HCT116 (cell line): Measurements from ENCODE around the gene SH2B2.
"Not testable (repeated sequence)": the region's sequence is repeated elsewhere in the genome, so short reads cannot be mapped to it uniquely, and the experiment has no call there.

Source experiments
- ATF3 ChIP-seq: IDR thresholded peaks from 2 replicates; pipeline ENCODE4 v1.6.1; 2012
- CTCF ChIP-seq, 3 experiments: fragments of 200-600 bp in 1 of 3; sonication (generic) in 1 of 3; IDR thresholded peaks in 2 of 3; conservative IDR thresholded peaks in 1 of 3; 2 replicates each; pipeline ENCODE4 v1.5.1; 2012 to 2017; ENCODE audit warnings: low read depth in 2 of 3, low read length in 2 of 3, antibody characterized with exemption in 1 of 3, borderline replicate concordance in 1 of 3, control low read depth in 1 of 3, mild to moderate bottlenecking in 1 of 3, mixed read lengths in 1 of 3, mixed run types in 1 of 3, moderate library complexity in 1 of 3; ENCODE audit not compliant: insufficient read depth in 1 of 3
- EGR1 ChIP-seq: IDR thresholded peaks from 2 replicates; pipeline ENCODE4 v1.6.1; 2012; ENCODE audit warnings: low read depth
- EZH2 ChIP-seq: fragments of 200-600 bp; sonication (generic); IDR thresholded peaks from 2 replicates; pipeline ENCODE4 v1.6.1; 2017; ENCODE audit warnings: antibody characterized with exemption, mixed run types
- JUND ChIP-seq: IDR thresholded peaks from 2 replicates; pipeline ENCODE4 v1.6.1; 2012
- POLR2A ChIP-seq: IDR thresholded peaks from 2 replicates; pipeline ENCODE4 v1.7.0; 2011; ENCODE audit warnings: borderline replicate concordance; ENCODE audit not compliant: insufficient read depth, insufficient read length; ENCODE audit errors: extremely low read depth
- RAD21 ChIP-seq: IDR thresholded peaks from 2 replicates; pipeline ENCODE4 v1.6.1; 2012; ENCODE audit warnings: low read depth, mild to moderate bottlenecking
- SIN3A ChIP-seq: IDR thresholded peaks from 2 replicates; pipeline ENCODE4 v1.6.1; 2012; ENCODE audit warnings: low read depth
- YY1 ChIP-seq: IDR thresholded peaks from 2 replicates; pipeline ENCODE4 v1.6.1; 2011; ENCODE audit warnings: low read length, low read depth, moderate library complexity, mild to moderate bottlenecking; ENCODE audit not compliant: insufficient replicate concordance; ENCODE audit errors: extremely low read depth
- ZBTB33 ChIP-seq: IDR thresholded peaks from 2 replicates; pipeline ENCODE4 v1.6.1; 2011; ENCODE audit warnings: mild to moderate bottlenecking, low read length, moderate library complexity; ENCODE audit not compliant: insufficient replicate concordance; ENCODE audit errors: extremely low read depth
- TF ChIP-seq, protein P1 (sequence below): IDR thresholded peaks from 2 replicates; pipeline ENCODE4 v1.6.1; 2012; ENCODE audit warnings: low read depth
- TF ChIP-seq, protein P2 (sequence below): IDR thresholded peaks from 2 replicates; pipeline ENCODE4 v1.6.1; 2012

- not testable (repeated sequence) for TF ChIP-seq CTCF (IDR thresholded peaks at IDR 0.05 in 2 of 3, conservative IDR thresholded peaks at IDR 0.05 in 1 of 3; ENCODE audit: borderline replicate concordance in 1 of 3, insufficient read depth in 1 of 3, low read depth in 2 of 3, low read length in 2 of 3); ATF3; EZH2; ZBTB33; SIN3A; RAD21; JUND
- TF ChIP-seq, protein P1, sequence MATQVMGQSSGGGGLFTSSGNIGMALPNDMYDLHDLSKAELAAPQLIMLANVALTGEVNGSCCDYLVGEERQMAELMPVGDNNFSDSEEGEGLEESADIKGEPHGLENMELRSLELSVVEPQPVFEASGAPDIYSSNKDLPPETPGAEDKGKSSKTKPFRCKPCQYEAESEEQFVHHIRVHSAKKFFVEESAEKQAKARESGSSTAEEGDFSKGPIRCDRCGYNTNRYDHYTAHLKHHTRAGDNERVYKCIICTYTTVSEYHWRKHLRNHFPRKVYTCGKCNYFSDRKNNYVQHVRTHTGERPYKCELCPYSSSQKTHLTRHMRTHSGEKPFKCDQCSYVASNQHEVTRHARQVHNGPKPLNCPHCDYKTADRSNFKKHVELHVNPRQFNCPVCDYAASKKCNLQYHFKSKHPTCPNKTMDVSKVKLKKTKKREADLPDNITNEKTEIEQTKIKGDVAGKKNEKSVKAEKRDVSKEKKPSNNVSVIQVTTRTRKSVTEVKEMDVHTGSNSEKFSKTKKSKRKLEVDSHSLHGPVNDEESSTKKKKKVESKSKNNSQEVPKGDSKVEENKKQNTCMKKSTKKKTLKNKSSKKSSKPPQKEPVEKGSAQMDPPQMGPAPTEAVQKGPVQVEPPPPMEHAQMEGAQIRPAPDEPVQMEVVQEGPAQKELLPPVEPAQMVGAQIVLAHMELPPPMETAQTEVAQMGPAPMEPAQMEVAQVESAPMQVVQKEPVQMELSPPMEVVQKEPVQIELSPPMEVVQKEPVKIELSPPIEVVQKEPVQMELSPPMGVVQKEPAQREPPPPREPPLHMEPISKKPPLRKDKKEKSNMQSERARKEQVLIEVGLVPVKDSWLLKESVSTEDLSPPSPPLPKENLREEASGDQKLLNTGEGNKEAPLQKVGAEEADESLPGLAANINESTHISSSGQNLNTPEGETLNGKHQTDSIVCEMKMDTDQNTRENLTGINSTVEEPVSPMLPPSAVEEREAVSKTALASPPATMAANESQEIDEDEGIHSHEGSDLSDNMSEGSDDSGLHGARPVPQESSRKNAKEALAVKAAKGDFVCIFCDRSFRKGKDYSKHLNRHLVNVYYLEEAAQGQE, result not testable (repeated sequence)
- peak; percentile 45 for TF ChIP-seq POLR2A
- peak; percentile 75 for TF ChIP-seq YY1
- TF ChIP-seq, protein P2, sequence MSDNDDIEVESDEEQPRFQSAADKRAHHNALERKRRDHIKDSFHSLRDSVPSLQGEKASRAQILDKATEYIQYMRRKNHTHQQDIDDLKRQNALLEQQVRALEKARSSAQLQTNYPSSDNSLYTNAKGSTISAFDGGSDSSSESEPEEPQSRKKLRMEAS, result peak; percentile 86
- TF ChIP-seq EGR1, result peak; percentile 87
Measured at GRCh38 chr7:102363549-102364393, 77.1 kb downstream of the SH2B2 start.
